NCI-H1930 (cell line): ENCODE results near the gene CUL3.
"Not testable (repeated sequence)": the region's sequence is repeated elsewhere in the genome, so short reads cannot be mapped to it uniquely, and the experiment has no call there.

Experiments
- DNase-seq, 2 experiments: peaks; one replicate each; lab custom pipeline; 2025; lab: John Stamatoyannopoulos, UW

CUL3 gene

GRCh38 chr2:224543939-224544338 is 41.2 kb downstream of the CUL3 start:
- no peak for DNase-seq

- DNase-seq = no peak
Observed at GRCh38 chr2:224538561-224539138, 46.5 kb downstream of the CUL3 start.

- no peak for DNase-seq
Observed at GRCh38 chr2:224532931-224533330, 52.2 kb downstream of the CUL3 start.

GRCh38 chr2:224532441-224532840 is 52.7 kb downstream of the CUL3 start:
- DNase-seq = no peak

GRCh38 chr2:224528171-224528570 is 57.0 kb downstream of the CUL3 start:
- no peak for DNase-seq

- no peak for DNase-seq
Observed at GRCh38 chr2:224525774-224526173, 59.4 kb downstream of the CUL3 start.

- no peak for DNase-seq
Observed at GRCh38 chr2:224524657-224525056, 60.5 kb downstream of the CUL3 start.

GRCh38 chr2:224523626-224524577 is 61.3 kb downstream of the CUL3 start:
- DNase-seq = no peak

- not testable (repeated sequence) for DNase-seq
Observed at GRCh38 chr2:224522483-224522882, 62.7 kb downstream of the CUL3 start.

GRCh38 chr2:224520064-224520463 is 65.1 kb downstream of the CUL3 start:
- DNase-seq = no peak

- DNase-seq = no peak
Observed at GRCh38 chr2:224518806-224519580, 66.2 kb downstream of the CUL3 start.

- no peak for DNase-seq
Observed at GRCh38 chr2:224517963-224518362, 67.2 kb downstream of the CUL3 start.

GRCh38 chr2:224516393-224516792 is 68.8 kb downstream of the CUL3 start:
- not testable (repeated sequence) for DNase-seq

GRCh38 chr2:224513991-224514390 is 71.2 kb downstream of the CUL3 start:
- DNase-seq = no peak

- no peak for DNase-seq
Observed at GRCh38 chr2:224507789-224508188, 77.4 kb downstream of the CUL3 start.

- no peak for DNase-seq
Observed at GRCh38 chr2:224506494-224506893, 78.7 kb downstream of the CUL3 start.

- no peak for DNase-seq
Observed at GRCh38 chr2:224498991-224499390, 86.2 kb downstream of the CUL3 start.

GRCh38 chr2:224492531-224492930 is 92.6 kb downstream of the CUL3 start:
- DNase-seq = no peak

GRCh38 chr2:224487940-224488339 is 97.2 kb downstream of the CUL3 start:
- not testable (repeated sequence) for DNase-seq

- DNase-seq = not testable (repeated sequence)
Observed at GRCh38 chr2:224485081-224486014, 99.8 kb downstream of the CUL3 start.

- DNase-seq = no peak
Observed at GRCh38 chr2:224479826-224480225, 105.3 kb downstream of the CUL3 start.
